ELF-1 (cell line): ENCODE results near the gene FLAD1.
"Not testable (repeated sequence)": the region's sequence is repeated elsewhere in the genome, so short reads cannot be mapped to it uniquely, and the experiment has no call there.

Experiments used
- DNase-seq: peaks from one replicate; pipeline ENCODE4 v3.0.0-alpha.2; 2016; ENCODE audit warnings: low read depth, low spot score

Gene FLAD1

GRCh38 chr1:154988058-154988954, 5.2 kb downstream of the FLAD1 start:
- no peak for DNase-seq

GRCh38 chr1:154989195-154989860, 6.2 kb downstream of the FLAD1 start:
- DNase-seq = no peak

- DNase-seq = no peak
Observed at GRCh38 chr1:154990276-154990675, 7.1 kb downstream of the FLAD1 start.

GRCh38 chr1:154992721-154993571, 9.8 kb downstream of the FLAD1 start:
- DNase-seq = peak; percentile 52

- no peak for DNase-seq
Observed at GRCh38 chr1:154993572-154994268, 10.6 kb downstream of the FLAD1 start, which contains the start of gene LENEP. Gene LENEP (plus strand): TSS chr1:154993586. CDS start chr1:154993608, 22 bp downstream.

- no peak for DNase-seq
Observed at GRCh38 chr1:154994269-154994587, 11.1 kb downstream of the FLAD1 start.

GRCh38 chr1:154994591-154994990, 11.4 kb downstream of the FLAD1 start:
- DNase-seq = no peak

GRCh38 chr1:154995301-154995983, 12.3 kb downstream of the FLAD1 start:
- not testable (repeated sequence) for DNase-seq

- DNase-seq = no peak
Observed at GRCh38 chr1:154996966-154997701, 14.0 kb downstream of the FLAD1 start.

GRCh38 chr1:154998201-154998780, 15.1 kb downstream of the FLAD1 start:
- no peak for DNase-seq

GRCh38 chr1:154998818-154999570, 15.8 kb downstream of the FLAD1 start:
- peak; percentile 94 for DNase-seq

GRCh38 chr1:154999571-155000410, 16.6 kb downstream of the FLAD1 start:
- DNase-seq = peak; percentile 83

GRCh38 chr1:155000411-155000725, 17.2 kb downstream of the FLAD1 start:
- DNase-seq = peak; percentile 60

- DNase-seq = peak; percentile 97
Observed at GRCh38 chr1:155000726-155001424, 17.7 kb downstream of the FLAD1 start.

GRCh38 chr1:155001425-155001674, 18.2 kb downstream of the FLAD1 start:
- no peak for DNase-seq

- peak; percentile 95 for DNase-seq
Observed at GRCh38 chr1:155001675-155002463, 18.7 kb downstream of the FLAD1 start.
